NCI-H1092 treated with DMSO at 0.1 percent for 48 hours (cell line): ENCODE results near the gene B3GNT2.
"Not testable (repeated sequence)": the region's sequence is repeated elsewhere in the genome, so short reads cannot be mapped to it uniquely, and the experiment has no call there.

Experiments used
- DNase-seq: peaks from one replicate; lab custom pipeline; 2025; lab: John Stamatoyannopoulos, UW

The B3GNT2 gene

GRCh38 chr2:62185475-62186155 is 10.3 kb upstream of the B3GNT2 start:
- DNase-seq = no peak

- no peak for DNase-seq
Observed at GRCh38 chr2:62186156-62186905, 9.6 kb upstream of the B3GNT2 start.

- no peak for DNase-seq
Observed at GRCh38 chr2:62187246-62187645, 8.7 kb upstream of the B3GNT2 start.

GRCh38 chr2:62188416-62188815 is 7.5 kb upstream of the B3GNT2 start:
- no peak for DNase-seq

GRCh38 chr2:62189196-62189595 is 6.7 kb upstream of the B3GNT2 start:
- no peak for DNase-seq

- DNase-seq = no peak
Observed at GRCh38 chr2:62192811-62193210, 3.1 kb upstream of the B3GNT2 start.

- DNase-seq = no peak
Observed at GRCh38 chr2:62194558-62195420, 1.1 kb upstream of the B3GNT2 start.

- DNase-seq = peak; percentile 51
Observed at GRCh38 chr2:62196278-62196901, 475 bp downstream of the B3GNT2 start.

GRCh38 chr2:62197011-62197924 is 1.4 kb downstream of the B3GNT2 start:
- DNase-seq = peak; percentile 12

GRCh38 chr2:62197925-62198633 is 2.2 kb downstream of the B3GNT2 start:
- DNase-seq = no peak

GRCh38 chr2:62198854-62199253 is 2.9 kb downstream of the B3GNT2 start:
- not testable (repeated sequence) for DNase-seq

GRCh38 chr2:62199392-62200125 is 3.6 kb downstream of the B3GNT2 start:
- DNase-seq = no peak

GRCh38 chr2:62200291-62200841 is 4.5 kb downstream of the B3GNT2 start:
- DNase-seq = no peak

GRCh38 chr2:62200868-62201267 is 5.0 kb downstream of the B3GNT2 start:
- no peak for DNase-seq

GRCh38 chr2:62201307-62201706 is 5.4 kb downstream of the B3GNT2 start:
- DNase-seq = peak; percentile 39

GRCh38 chr2:62202019-62202722 is 6.3 kb downstream of the B3GNT2 start:
- DNase-seq = no peak

- no peak for DNase-seq
Observed at GRCh38 chr2:62202729-62203128, 6.8 kb downstream of the B3GNT2 start.

GRCh38 chr2:62203459-62203858 is 7.5 kb downstream of the B3GNT2 start:
- DNase-seq = no peak

GRCh38 chr2:62204998-62205496 is 9.1 kb downstream of the B3GNT2 start:
- DNase-seq = no peak
